ENCODE results near the gene GAB1.

GAB1 gene

GRCh38 chr4:143294710-143295275 lies 41.9 kb upstream of the GAB1 start:
- no peak for TF ChIP-seq ZFX (IDR thresholded peaks at IDR 0.05; ENCODE audit: borderline replicate concordance)
- TF ChIP-seq, protein P1, sequence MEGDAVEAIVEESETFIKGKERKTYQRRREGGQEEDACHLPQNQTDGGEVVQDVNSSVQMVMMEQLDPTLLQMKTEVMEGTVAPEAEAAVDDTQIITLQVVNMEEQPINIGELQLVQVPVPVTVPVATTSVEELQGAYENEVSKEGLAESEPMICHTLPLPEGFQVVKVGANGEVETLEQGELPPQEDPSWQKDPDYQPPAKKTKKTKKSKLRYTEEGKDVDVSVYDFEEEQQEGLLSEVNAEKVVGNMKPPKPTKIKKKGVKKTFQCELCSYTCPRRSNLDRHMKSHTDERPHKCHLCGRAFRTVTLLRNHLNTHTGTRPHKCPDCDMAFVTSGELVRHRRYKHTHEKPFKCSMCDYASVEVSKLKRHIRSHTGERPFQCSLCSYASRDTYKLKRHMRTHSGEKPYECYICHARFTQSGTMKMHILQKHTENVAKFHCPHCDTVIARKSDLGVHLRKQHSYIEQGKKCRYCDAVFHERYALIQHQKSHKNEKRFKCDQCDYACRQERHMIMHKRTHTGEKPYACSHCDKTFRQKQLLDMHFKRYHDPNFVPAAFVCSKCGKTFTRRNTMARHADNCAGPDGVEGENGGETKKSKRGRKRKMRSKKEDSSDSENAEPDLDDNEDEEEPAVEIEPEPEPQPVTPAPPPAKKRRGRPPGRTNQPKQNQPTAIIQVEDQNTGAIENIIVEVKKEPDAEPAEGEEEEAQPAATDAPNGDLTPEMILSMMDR (IDR thresholded peaks at IDR 0.05): no peak
- no peak overlapping the region for H3K27ac ChIP-seq

- TF ChIP-seq ZFX (IDR thresholded peaks at IDR 0.05; ENCODE audit: borderline replicate concordance): no peak
- TF ChIP-seq, protein P1 (IDR thresholded peaks at IDR 0.05): no peak
- H3K27ac ChIP-seq: no peak overlapping the region
These were observed 40.1 kb upstream of the GAB1 start for GRCh38 chr4:143296397-143297067.

GRCh38 chr4:143300860-143301259 lies 35.8 kb upstream of the GAB1 start:
- no peak for TF ChIP-seq ZFX (IDR thresholded peaks at IDR 0.05; ENCODE audit: borderline replicate concordance)
- TF ChIP-seq, protein P1 (IDR thresholded peaks at IDR 0.05): no peak
- no peak overlapping the region for H3K27ac ChIP-seq

- no peak overlapping the region for H3K27ac ChIP-seq
- TF ChIP-seq ZFX (IDR thresholded peaks at IDR 0.05; ENCODE audit: borderline replicate concordance): no peak
- TF ChIP-seq, protein P1 (IDR thresholded peaks at IDR 0.05): no peak
These were observed 34.1 kb upstream of the GAB1 start for GRCh38 chr4:143302536-143302935.

DNA sequence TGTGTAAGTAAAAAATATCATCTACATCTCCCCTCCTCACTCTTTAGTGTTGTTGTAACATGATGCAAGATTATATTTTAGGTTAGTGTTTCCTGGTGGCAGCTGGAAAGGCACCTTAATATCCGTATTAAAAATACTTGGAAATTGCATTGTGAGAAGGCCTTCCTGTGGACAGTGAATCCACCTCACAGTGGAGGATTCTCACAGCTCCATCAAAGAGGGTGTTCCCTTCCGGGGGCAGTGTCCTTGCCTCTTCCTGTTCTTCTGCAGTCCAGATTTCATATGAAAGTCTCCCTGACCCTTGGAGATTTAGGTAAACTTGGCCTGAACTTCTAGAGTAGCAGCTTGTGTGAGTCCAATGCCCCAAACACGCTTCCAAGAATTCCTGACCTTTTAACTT lies 29.9 kb upstream of the GAB1 start:
- TF ChIP-seq, protein P1 (IDR thresholded peaks at IDR 0.05): no peak
- TF ChIP-seq ZFX (IDR thresholded peaks at IDR 0.05; ENCODE audit: borderline replicate concordance): no peak
- no peak overlapping the region for H3K27ac ChIP-seq

DNA sequence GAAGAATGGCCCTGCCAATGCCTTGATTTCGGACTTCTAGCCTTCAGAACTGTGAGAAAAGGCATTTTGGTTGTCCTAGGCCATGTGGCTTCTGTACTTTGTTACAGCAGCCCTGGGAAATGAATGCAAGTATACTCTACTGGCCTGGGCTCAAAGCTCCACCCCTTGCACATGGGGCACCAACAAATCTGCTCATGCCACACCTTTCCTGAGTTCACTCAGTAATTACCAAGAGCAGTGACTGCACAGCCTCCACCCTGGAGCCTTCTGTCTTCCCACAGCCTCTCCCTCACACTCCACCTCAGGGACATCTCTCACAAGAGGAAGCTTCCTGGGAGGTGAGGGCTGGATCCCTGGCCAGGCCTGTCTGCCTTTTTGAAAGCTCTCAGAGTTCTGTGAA lies 29.1 kb upstream of the GAB1 start:
- H3K27ac ChIP-seq: no peak overlapping the region
- TF ChIP-seq, protein P1 (IDR thresholded peaks at IDR 0.05): no peak
- TF ChIP-seq ZFX (IDR thresholded peaks at IDR 0.05; ENCODE audit: borderline replicate concordance): no peak

DNA sequence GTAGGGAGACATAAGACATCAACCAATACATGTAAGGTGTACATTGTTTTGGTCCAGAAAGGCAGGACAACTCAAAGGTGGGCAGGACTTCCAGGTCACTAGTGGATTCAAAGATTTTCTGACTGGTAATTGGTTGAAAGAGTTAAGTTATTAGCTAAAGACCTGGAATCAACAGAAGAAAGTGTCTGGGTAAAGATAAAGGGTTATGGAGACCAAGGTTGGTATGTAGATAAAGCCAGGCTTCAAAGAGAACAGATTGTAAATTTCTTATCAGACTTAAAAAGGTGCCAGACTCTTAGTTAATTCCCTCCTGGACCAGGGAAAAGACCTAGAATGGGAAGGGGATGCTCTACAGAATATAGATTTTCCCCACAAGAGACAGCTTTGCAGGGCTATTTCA lies 28.3 kb upstream of the GAB1 start:
- no peak for TF ChIP-seq ZFX (IDR thresholded peaks at IDR 0.05; ENCODE audit: borderline replicate concordance)
- TF ChIP-seq, protein P1 (IDR thresholded peaks at IDR 0.05): no peak
- no peak overlapping the region for H3K27ac ChIP-seq

Data from 22Rv1 (cell line).